ENCODE results near the gene RETSAT.

Gene RETSAT

DNA sequence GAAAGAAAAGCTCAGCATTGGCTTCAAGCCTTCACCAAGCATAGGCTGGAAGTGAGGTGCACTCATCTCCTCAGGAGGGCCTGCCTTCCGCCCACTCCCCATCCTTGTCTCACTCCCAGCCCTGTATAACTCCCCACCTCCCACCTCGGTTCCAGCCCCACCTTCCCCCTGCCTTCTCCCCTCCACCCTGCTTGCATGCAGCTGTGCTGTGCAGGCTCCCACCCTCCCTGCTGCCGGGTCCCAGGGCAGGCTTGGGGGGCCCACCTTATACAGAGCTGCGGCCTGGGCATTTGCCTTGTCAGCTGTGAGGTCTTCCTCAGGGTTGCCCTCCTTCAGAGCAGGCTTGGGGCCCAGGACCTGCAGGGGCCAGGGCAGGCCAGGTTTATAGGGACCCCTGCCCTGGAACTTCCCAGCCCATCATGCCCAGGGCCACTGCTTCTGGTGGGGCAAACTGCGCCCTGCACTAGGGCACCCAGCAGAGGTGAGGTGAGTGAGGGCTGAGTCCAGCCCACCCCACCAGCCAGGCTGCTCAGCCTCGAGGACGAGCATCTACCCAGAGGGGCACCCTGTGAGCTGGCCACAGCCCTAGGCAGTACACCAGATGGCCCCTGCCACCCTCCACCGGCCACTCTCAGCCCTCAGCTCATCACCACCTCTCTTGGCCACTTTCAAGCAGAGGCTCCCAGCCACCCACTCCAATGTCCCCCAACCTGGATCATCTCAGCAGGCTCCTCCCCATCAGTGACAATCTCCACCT lies 44.3 kb upstream of the RETSAT start:
- TF ChIP-seq, protein P1, sequence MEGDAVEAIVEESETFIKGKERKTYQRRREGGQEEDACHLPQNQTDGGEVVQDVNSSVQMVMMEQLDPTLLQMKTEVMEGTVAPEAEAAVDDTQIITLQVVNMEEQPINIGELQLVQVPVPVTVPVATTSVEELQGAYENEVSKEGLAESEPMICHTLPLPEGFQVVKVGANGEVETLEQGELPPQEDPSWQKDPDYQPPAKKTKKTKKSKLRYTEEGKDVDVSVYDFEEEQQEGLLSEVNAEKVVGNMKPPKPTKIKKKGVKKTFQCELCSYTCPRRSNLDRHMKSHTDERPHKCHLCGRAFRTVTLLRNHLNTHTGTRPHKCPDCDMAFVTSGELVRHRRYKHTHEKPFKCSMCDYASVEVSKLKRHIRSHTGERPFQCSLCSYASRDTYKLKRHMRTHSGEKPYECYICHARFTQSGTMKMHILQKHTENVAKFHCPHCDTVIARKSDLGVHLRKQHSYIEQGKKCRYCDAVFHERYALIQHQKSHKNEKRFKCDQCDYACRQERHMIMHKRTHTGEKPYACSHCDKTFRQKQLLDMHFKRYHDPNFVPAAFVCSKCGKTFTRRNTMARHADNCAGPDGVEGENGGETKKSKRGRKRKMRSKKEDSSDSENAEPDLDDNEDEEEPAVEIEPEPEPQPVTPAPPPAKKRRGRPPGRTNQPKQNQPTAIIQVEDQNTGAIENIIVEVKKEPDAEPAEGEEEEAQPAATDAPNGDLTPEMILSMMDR (conservative IDR thresholded peaks at IDR 0.05): no peak
- TF ChIP-seq ZFX (IDR thresholded peaks at IDR 0.05): no peak
- peak overlapping the region; percentile 82 for H3K27ac ChIP-seq

DNA sequence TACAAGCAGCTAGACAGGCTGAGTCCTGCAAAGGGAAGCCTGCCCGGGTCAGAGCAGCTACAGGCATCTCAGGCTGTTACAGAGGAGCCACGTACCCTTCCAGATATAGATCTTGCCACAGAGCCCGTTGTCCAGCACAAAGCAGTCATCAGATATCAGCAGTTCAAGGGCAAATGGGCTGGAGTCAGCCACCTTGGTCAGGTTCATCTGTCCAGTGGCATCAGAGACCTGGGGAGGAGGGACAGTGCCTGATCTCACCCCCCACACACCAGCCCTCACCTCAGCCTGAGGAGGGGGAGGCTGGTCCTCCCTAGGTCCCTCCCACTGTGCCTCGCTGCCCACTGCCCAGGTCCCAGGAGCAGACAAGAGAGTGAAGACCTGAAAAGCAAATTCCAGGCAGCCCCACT lies 43.6 kb upstream of the RETSAT start:
- H3K27ac ChIP-seq: peak overlapping the region; percentile 82
- TF ChIP-seq ZFX (IDR thresholded peaks at IDR 0.05): no peak

DNA sequence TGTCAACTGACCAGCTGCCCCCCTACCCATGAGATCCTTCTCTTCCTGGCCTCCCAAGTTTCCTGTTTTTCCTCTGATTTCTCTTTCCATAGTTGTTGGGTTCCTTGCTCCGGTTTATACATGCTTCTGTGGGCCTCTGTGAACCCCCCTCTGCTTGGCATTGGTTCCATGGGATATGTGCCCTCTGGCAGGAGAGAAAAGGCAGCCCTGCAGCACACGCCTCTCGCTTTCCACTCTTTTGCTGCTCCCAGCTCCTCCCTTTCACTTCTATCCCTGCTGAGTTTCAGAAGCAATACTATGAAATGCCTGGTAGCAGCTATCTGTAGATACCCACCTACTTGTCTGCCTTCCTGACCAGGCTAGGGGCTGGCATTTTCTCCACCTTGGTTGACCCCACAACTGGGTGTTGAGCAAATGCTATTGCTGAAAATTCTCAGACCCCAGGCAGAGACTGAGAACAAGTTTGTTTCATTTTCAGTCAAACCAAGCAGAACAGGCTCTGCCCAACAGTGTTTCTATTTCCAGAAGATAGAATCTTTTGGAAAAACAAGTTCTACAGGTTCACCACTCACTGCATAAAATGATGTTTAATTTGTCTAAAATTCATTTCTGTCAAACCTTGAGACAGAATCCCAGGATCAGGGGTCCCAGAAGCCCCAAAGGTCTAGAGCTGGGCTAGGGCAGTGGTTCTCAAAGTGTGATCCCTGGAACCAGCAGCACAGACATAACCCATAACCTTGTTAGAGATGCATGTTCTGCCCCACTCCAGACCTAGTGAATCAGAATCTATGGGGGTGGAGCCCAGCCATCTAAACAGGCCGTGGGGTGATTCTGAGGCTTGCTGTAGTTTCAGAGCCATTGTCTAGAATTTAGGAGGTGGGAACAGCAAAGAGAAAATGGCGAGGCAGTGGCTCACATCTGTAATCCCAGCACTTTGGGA lies 42.5 kb upstream of the RETSAT start:
- TF ChIP-seq, protein P1 (conservative IDR thresholded peaks at IDR 0.05): no peak
- TF ChIP-seq ZFX (IDR thresholded peaks at IDR 0.05): no peak
- H3K27ac ChIP-seq: peak overlapping the region; percentile 82

DNA sequence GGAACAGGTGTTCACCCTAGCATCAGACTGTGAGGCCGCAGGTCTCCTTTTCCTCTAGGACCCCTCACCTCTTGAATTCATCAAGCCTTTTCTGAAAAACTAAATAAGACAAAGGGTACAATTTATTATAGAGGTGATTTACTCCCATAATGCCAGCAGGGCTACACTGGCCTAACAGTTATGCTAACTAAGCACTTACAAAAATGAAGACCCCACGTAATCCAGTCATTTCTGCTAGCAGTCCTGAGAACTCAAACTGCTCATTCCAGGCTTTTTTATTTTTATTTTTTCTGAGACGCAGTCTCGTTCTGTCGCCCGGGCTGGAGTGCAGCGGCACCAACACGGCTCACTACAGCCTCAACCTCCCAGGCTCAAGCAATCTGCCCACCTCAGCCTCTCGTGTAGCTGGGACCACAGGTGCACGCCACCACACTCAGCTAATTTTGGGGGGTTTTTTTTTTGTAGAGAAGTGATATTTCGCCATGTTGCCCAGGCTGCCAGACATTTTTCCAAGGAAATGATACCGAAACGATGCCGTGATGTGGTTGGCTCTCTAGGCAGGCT lies 41.7 kb upstream of the RETSAT start:
- peak overlapping the region; percentile 82 for H3K27ac ChIP-seq
- TF ChIP-seq, protein P1 (conservative IDR thresholded peaks at IDR 0.05): no peak
- TF ChIP-seq ZFX (IDR thresholded peaks at IDR 0.05): no peak

DNA sequence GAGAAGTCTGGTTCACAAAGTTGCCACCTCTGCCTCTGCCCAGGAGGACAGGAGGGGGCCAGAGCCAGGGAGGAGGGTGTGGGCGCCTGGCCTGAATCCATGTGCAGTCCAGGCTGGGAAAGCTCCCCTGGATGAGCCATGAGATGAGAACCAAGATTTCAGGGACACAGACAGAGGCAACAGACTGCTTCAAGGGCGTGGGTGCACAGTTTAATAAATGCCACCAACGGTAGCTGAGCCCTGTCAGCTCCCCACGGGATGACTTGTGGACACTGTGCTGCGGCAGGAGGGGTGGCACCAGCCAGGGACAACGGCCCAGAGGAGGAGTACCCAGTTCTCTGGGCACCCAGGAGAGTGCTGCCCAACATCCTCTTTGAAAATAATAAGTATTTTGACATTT lies 40.6 kb upstream of the RETSAT start:
- no peak for TF ChIP-seq ZFX (IDR thresholded peaks at IDR 0.05)
- TF ChIP-seq, protein P1 (conservative IDR thresholded peaks at IDR 0.05): no peak
- H3K27ac ChIP-seq: peak overlapping the region; percentile 82

DNA sequence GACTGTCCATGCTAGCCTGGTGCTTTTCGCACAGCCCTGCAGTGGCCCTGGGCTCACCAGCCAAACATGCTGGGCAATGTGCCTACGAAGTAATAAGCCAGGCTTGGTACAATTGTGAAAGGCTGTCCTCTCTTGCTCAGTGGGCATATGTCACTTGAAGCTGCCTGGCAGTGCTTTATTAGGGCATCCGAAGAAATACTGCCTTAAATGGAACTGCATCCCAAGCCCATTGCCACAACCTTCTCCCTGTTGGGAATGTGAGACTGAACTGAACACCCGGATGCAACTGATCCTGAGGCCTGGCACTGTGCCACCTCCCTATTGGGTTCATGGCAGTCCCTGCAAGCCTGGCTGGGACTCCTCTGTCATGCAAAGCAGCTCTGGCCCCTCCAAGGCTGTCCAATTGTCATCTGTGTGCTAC lies 39.9 kb upstream of the RETSAT start:
- no peak for TF ChIP-seq ZFX (IDR thresholded peaks at IDR 0.05)
- TF ChIP-seq, protein P1 (conservative IDR thresholded peaks at IDR 0.05): no peak
- H3K27ac ChIP-seq: peak overlapping the region; percentile 82

DNA sequence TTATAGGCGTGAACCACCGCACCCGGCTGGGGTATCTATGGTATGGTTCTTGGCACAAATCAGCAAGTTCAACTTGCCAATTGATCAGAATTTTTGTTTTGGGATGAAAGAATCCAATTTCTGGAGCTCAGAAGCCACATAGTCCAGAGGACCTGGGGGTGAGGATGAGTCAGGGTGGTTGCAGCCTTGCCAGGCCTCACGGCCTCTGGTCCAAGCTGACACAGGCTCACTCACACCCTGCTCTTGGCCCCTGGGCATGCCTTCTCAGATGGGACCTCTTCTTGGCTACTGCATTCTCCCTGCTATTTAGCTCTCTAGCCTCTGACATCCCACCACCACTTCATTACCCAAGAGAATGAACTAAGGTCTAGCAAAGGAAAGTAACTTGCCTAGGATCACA lies 39.5 kb upstream of the RETSAT start:
- peak overlapping the region; percentile 82; the same call in 1 of the 2 replicates for H3K27ac ChIP-seq
- TF ChIP-seq, protein P1 (conservative IDR thresholded peaks at IDR 0.05): no peak
- TF ChIP-seq ZFX (IDR thresholded peaks at IDR 0.05): no peak

All from C4-2B (cell line).